Nephron progenitor cell (in vitro differentiated cells): ENCODE data around the gene FXYD2.

ENCODE experiments used
- DNase-seq: peaks from one replicate; pipeline ENCODE4 v3.0.0; 2021
- H3K27ac Mint-ChIP-seq: 2 replicates; pipeline ENCODE4 v1.8.0; 2021; ENCODE audit warnings: mild to moderate bottlenecking, moderate library complexity, mixed read lengths
- H3K27me3 Mint-ChIP-seq: 2 replicates; pipeline ENCODE4 v1.8.0; 2021; ENCODE audit warnings: mild to moderate bottlenecking, low read depth, mixed read lengths; ENCODE audit not compliant: poor library complexity
- H3K36me3 Mint-ChIP-seq: 2 replicates; pipeline ENCODE4 v1.8.0; 2021; ENCODE audit warnings: low read depth, mixed read lengths
- H3K4me1 Mint-ChIP-seq: 2 replicates; pipeline ENCODE4 v1.8.0; 2021; ENCODE audit warnings: mixed read lengths
- H3K4me3 Mint-ChIP-seq: 2 replicates; pipeline ENCODE4 v1.8.0; 2021; ENCODE audit warnings: mild to moderate bottlenecking, moderate library complexity, mixed read lengths
- H3K9me3 Mint-ChIP-seq: 2 replicates; pipeline ENCODE4 v1.8.0; 2021; ENCODE audit warnings: mild to moderate bottlenecking, moderate library complexity, mixed read lengths
- TF ChIP-seq, protein P1 (sequence below): fragments of 200-600 bp; sonication (generic); IDR thresholded peaks from 2 replicates; pipeline ENCODE4 v1.5.0; 2021; ENCODE audit warnings: antibody characterized with exemption

FXYD2 gene

GRCh38 chr11:117827521-117828511 lies 3.3 kb upstream of the FXYD2 start:
- Mint-ChIP-seq H3K9me3 (no peaks in the 10 kb centered on the region), H3K27ac (no peak overlapping the region), H3K27me3 (peaks cover 38% of the 10 kb centered on the region), H3K4me3 (no peak overlapping the region), H3K4me1 (peaks cover 34% of the 10 kb centered on the region), H3K36me3 (no peaks in the 10 kb centered on the region)
- TF ChIP-seq, protein P1, sequence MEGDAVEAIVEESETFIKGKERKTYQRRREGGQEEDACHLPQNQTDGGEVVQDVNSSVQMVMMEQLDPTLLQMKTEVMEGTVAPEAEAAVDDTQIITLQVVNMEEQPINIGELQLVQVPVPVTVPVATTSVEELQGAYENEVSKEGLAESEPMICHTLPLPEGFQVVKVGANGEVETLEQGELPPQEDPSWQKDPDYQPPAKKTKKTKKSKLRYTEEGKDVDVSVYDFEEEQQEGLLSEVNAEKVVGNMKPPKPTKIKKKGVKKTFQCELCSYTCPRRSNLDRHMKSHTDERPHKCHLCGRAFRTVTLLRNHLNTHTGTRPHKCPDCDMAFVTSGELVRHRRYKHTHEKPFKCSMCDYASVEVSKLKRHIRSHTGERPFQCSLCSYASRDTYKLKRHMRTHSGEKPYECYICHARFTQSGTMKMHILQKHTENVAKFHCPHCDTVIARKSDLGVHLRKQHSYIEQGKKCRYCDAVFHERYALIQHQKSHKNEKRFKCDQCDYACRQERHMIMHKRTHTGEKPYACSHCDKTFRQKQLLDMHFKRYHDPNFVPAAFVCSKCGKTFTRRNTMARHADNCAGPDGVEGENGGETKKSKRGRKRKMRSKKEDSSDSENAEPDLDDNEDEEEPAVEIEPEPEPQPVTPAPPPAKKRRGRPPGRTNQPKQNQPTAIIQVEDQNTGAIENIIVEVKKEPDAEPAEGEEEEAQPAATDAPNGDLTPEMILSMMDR: no peak
- no peak for DNase-seq

- no peak for DNase-seq
- H3K27ac Mint-ChIP-seq: no peak overlapping the region
- peaks cover 28% of the 10 kb centered on the region for H3K4me1 Mint-ChIP-seq
- TF ChIP-seq, protein P1: no peak
- no peaks in the 10 kb centered on the region for H3K9me3 Mint-ChIP-seq
- no peaks in the 10 kb centered on the region for H3K36me3 Mint-ChIP-seq
- H3K27me3 Mint-ChIP-seq: peaks cover 40% of the 10 kb centered on the region
- H3K4me3 Mint-ChIP-seq: no peak overlapping the region
These were observed 2.3 kb upstream of the FXYD2 start for GRCh38 chr11:117826832-117827231.

GRCh38 chr11:117826190-117826570 lies 1.6 kb upstream of the FXYD2 start:
- H3K4me3 Mint-ChIP-seq: no peak overlapping the region
- H3K27me3 Mint-ChIP-seq: peaks cover 42% of the 10 kb centered on the region
- peaks cover 24% of the 10 kb centered on the region for H3K4me1 Mint-ChIP-seq
- DNase-seq: no peak
- H3K27ac Mint-ChIP-seq: no peak overlapping the region
- TF ChIP-seq, protein P1: no peak
- H3K36me3 Mint-ChIP-seq: no peaks in the 10 kb centered on the region
- no peaks in the 10 kb centered on the region for H3K9me3 Mint-ChIP-seq

GRCh38 chr11:117825538-117826189 lies 1.1 kb upstream of the FXYD2 start:
- Mint-ChIP-seq H3K4me1 (peaks cover 18% of the 10 kb centered on the region), H3K27me3 (peaks cover 42% of the 10 kb centered on the region), H3K36me3 (no peaks in the 10 kb centered on the region), H3K4me3 (no peak overlapping the region), H3K9me3 (no peaks in the 10 kb centered on the region), H3K27ac (no peak overlapping the region)
- TF ChIP-seq, protein P1: no peak
- no peak for DNase-seq

DNA sequence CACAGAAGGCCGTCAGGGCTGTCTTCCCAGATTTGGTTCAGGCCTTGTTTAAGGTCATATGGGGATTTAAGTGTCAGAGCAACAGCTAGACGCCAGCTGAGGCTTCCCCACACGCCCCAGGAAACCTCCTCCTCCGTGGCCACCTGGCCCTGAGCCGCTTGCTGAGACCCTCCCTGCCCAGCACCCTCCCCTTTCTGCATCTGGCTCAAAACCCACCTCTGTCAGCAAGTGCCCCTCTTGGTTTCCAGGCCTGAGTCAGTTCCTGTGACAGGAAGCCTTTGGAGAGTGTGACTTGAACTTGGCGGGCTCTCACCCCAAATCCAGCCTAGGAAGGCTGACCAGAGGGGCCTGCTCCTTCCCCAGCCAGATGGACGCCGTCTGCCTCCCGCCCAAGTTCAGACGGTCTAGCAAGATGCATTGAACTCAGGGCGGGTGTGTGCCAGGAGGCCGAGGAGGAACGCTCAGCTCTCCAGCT lies 561 bp downstream of the FXYD2 start:
- H3K27me3 Mint-ChIP-seq: peaks cover 34% of the 10 kb centered on the region
- H3K36me3 Mint-ChIP-seq: no peaks in the 10 kb centered on the region
- H3K9me3 Mint-ChIP-seq: no peaks in the 10 kb centered on the region
- no peak for DNase-seq
- H3K4me3 Mint-ChIP-seq: no peak overlapping the region
- peaks cover 21% of the 10 kb centered on the region for H3K4me1 Mint-ChIP-seq
- H3K27ac Mint-ChIP-seq: no peak overlapping the region
- TF ChIP-seq, protein P1: no peak
